Activated CD4-positive, alpha-beta memory T cell treated with anti-CD3 and anti-CD28 coated beads for 36 hours (primary cell): Measurements from ENCODE around the gene RIPK4. TPM values are rescaled to one million over a fixed set of nuclear protein-coding genes. Genes with fewer than 3 reads are reported as not detected.

Experiments
- CTCF ChIA-PET: fragments of 350-600 bp; sonication (Branson Sonifier 250); formaldehyde crosslinking; loops from one replicate; lab custom pipeline; 2021; ENCODE audit warnings: antibody characterized with exemption, inconsistent platforms; lab: Charles Lee
- POLR2A ChIA-PET: fragments of 350-600 bp; sonication (Branson Sonifier 250); formaldehyde crosslinking; loops from one replicate; lab custom pipeline; 2021; ENCODE audit warnings: antibody characterized with exemption; lab: Charles Lee
- DNase-seq: peaks from one replicate; pipeline ENCODE4 v3.0.0-alpha.2; 2020
- H3K27ac Mint-ChIP-seq: one replicate; pipeline ENCODE4 v1.8.0; 2021; ENCODE audit warnings: mixed read lengths
- H3K27me3 Mint-ChIP-seq: one replicate; pipeline ENCODE4 v1.8.0; 2021; ENCODE audit warnings: mixed read lengths
- H3K36me3 Mint-ChIP-seq: one replicate; pipeline ENCODE4 v1.8.0; 2021; ENCODE audit warnings: mixed read lengths
- H3K4me1 Mint-ChIP-seq: one replicate; pipeline ENCODE4 v1.8.0; 2021; ENCODE audit warnings: low read depth, mixed read lengths
- H3K4me3 Mint-ChIP-seq: one replicate; pipeline ENCODE4 v1.8.0; 2021; ENCODE audit warnings: mild to moderate bottlenecking, mixed read lengths
- H3K9me3 Mint-ChIP-seq: one replicate; pipeline ENCODE4 v1.8.0; 2021; ENCODE audit warnings: mixed read lengths
- intact Hi-C: fragments of 100-400 bp; cut with micrococcal nuclease; formaldehyde crosslinking; loops from one replicate; pipeline ENCODE4 v1.15.1; 2023
- total RNA-seq, 2 experiments: library from RNA; stranded (reverse); gene quantifications; one replicate each; pipeline ENCODE4 v1.2.3, GENCODE V29; 2021

Gene RIPK4
- under 1 TPM; 0.10 to 0.24 TPM for total RNA-seq

- peak; percentile 78 for DNase-seq
- intact Hi-C loops, result loop anchor here (5.0 kb wide), 1 partner anchor 485 kb away; no protein-coding TSS in a partner anchor
Measured at GRCh38 chr21:41766883-41767605, at the start of gene RIPK4. Gene RIPK4 (minus strand): TSS chr21:41767052. CDS start chr21:41767041, 11 bp downstream.

GRCh38 chr21:41815652-41816582, 49.1 kb upstream of the RIPK4 start:
- H3K9me3 Mint-ChIP-seq, result no peaks in the 10 kb centered on the region
- intact Hi-C loops, result loop anchor here (1.0 to 5.0 kb wide), 3 partner anchors 204 to 301 kb away; no protein-coding TSS in a partner anchor
- POLR2A ChIA-PET, result interaction anchor here (1.2 kb wide), 1 partner anchor 293 kb away, joined by 4 read pairs; no protein-coding TSS in a partner anchor

More at GRCh38 chr21:41766883-41767605, at the start of gene RIPK4:
- H3K27ac Mint-ChIP-seq, result peak within 1 kb of the TSS; percentile 25
- peaks cover 2% of the 10 kb centered on the region for H3K36me3 Mint-ChIP-seq
- peaks cover 57% of the 10 kb centered on the region for H3K27me3 Mint-ChIP-seq
- POLR2A ChIA-PET, result no interaction called here
- peaks cover 21% of the 10 kb centered on the region for H3K4me1 Mint-ChIP-seq
- no peaks in the 10 kb centered on the region for H3K9me3 Mint-ChIP-seq
- H3K4me3 Mint-ChIP-seq, result peak within 1 kb of the TSS; percentile 72
- CTCF ChIA-PET, result no interaction called here

GRCh38 chr21:41813226-41813625, 46.4 kb upstream of the RIPK4 start:
- Mint-ChIP-seq H3K4me3 (no peak overlapping the region), H3K27me3 (no peaks in the 10 kb centered on the region), H3K36me3 (peaks cover 20% of the 10 kb centered on the region), H3K9me3 (no peaks in the 10 kb centered on the region), H3K27ac (no peak overlapping the region), H3K4me1 (peaks cover 2% of the 10 kb centered on the region)
- ChIA-PET POLR2A (no interaction called here), CTCF (no interaction called here)
- intact Hi-C loops, result no loop called here
- DNase-seq, result no peak

More at GRCh38 chr21:41815652-41816582, 49.1 kb upstream of the RIPK4 start:
- H3K36me3 Mint-ChIP-seq, result peaks cover 9% of the 10 kb centered on the region
- CTCF ChIA-PET, result interaction anchor here (0.6 to 4.2 kb wide), 29 partner anchors 9 to 533 kb away, joined by 3 to 70 read pairs (median 4); partner anchors contain the start of gene PRDM15
- H3K4me1 Mint-ChIP-seq, result peaks cover 2% of the 10 kb centered on the region
- no peak overlapping the region for H3K4me3 Mint-ChIP-seq
- H3K27ac Mint-ChIP-seq, result no peak overlapping the region
- no peaks in the 10 kb centered on the region for H3K27me3 Mint-ChIP-seq
- DNase-seq, result no peak

GRCh38 chr21:41812679-41813078, 45.8 kb upstream of the RIPK4 start:
- CTCF ChIA-PET, result no interaction called here
- POLR2A ChIA-PET, result no interaction called here
- intact Hi-C loops, result no loop called here
- no peak for DNase-seq
- no peaks in the 10 kb centered on the region for H3K9me3 Mint-ChIP-seq
- no peak overlapping the region for H3K4me3 Mint-ChIP-seq
- peaks cover 2% of the 10 kb centered on the region for H3K4me1 Mint-ChIP-seq
- peaks cover 23% of the 10 kb centered on the region for H3K36me3 Mint-ChIP-seq
- no peak overlapping the region for H3K27ac Mint-ChIP-seq
- H3K27me3 Mint-ChIP-seq, result no peaks in the 10 kb centered on the region

- no peak overlapping the region for H3K4me3 Mint-ChIP-seq
- H3K9me3 Mint-ChIP-seq, result no peaks in the 10 kb centered on the region
- no peak overlapping the region for H3K27ac Mint-ChIP-seq
- ChIA-PET CTCF (no interaction called here), POLR2A (no interaction called here)
- H3K36me3 Mint-ChIP-seq, result peaks cover 30% of the 10 kb centered on the region
- no peaks in the 10 kb centered on the region for H3K4me1 Mint-ChIP-seq
- intact Hi-C loops, result no loop called here
- DNase-seq, result no peak
- H3K27me3 Mint-ChIP-seq, result no peaks in the 10 kb centered on the region
Measured at GRCh38 chr21:41810597-41810932, 43.7 kb upstream of the RIPK4 start.

- no peak for DNase-seq
- POLR2A ChIA-PET, result no interaction called here
- CTCF ChIA-PET, result no interaction called here
- Mint-ChIP-seq H3K36me3 (peaks cover 28% of the 10 kb centered on the region), H3K9me3 (no peaks in the 10 kb centered on the region), H3K4me1 (no peaks in the 10 kb centered on the region), H3K4me3 (no peak overlapping the region), H3K27me3 (no peaks in the 10 kb centered on the region), H3K27ac (no peak overlapping the region)
- intact Hi-C loops, result no loop called here
Measured at GRCh38 chr21:41809891-41810596, 43.2 kb upstream of the RIPK4 start.

GRCh38 chr21:41808846-41809245, 42.0 kb upstream of the RIPK4 start:
- H3K36me3 Mint-ChIP-seq, result peaks cover 27% of the 10 kb centered on the region
- intact Hi-C loops, result no loop called here
- no peaks in the 10 kb centered on the region for H3K27me3 Mint-ChIP-seq
- no peaks in the 10 kb centered on the region for H3K9me3 Mint-ChIP-seq
- ChIA-PET POLR2A (no interaction called here), CTCF (no interaction called here)
- H3K4me3 Mint-ChIP-seq, result no peak overlapping the region
- no peak for DNase-seq
- H3K4me1 Mint-ChIP-seq, result no peaks in the 10 kb centered on the region
- H3K27ac Mint-ChIP-seq, result no peak overlapping the region

- H3K4me3 Mint-ChIP-seq, result no peak overlapping the region
- ChIA-PET CTCF (no interaction called here), POLR2A (no interaction called here)
- no peak overlapping the region for H3K27ac Mint-ChIP-seq
- no peaks in the 10 kb centered on the region for H3K27me3 Mint-ChIP-seq
- H3K4me1 Mint-ChIP-seq, result no peaks in the 10 kb centered on the region
- intact Hi-C loops, result no loop called here
- no peak for DNase-seq
- H3K36me3 Mint-ChIP-seq, result peaks cover 27% of the 10 kb centered on the region
- H3K9me3 Mint-ChIP-seq, result no peaks in the 10 kb centered on the region
Measured at GRCh38 chr21:41808094-41808493, 41.2 kb upstream of the RIPK4 start.

GRCh38 chr21:41806773-41807172, 39.9 kb upstream of the RIPK4 start:
- Mint-ChIP-seq H3K9me3 (no peaks in the 10 kb centered on the region), H3K36me3 (peaks cover 32% of the 10 kb centered on the region), H3K27me3 (no peaks in the 10 kb centered on the region), H3K4me1 (no peaks in the 10 kb centered on the region), H3K27ac (no peak overlapping the region), H3K4me3 (no peak overlapping the region)
- DNase-seq, result no peak
- intact Hi-C loops, result no loop called here
- ChIA-PET CTCF (interaction anchor here (1.0 kb wide), 1 partner anchor 10 kb away, joined by 3 read pairs; no protein-coding TSS in a partner anchor), POLR2A (interaction anchor here (0.7 kb wide), 1 partner anchor 299 kb away, joined by 3 read pairs; the partner anchor contains the start of gene TMPRSS2)

GRCh38 chr21:41805643-41806042, 38.8 kb upstream of the RIPK4 start:
- no peak for DNase-seq
- Mint-ChIP-seq H3K4me3 (no peak overlapping the region), H3K9me3 (no peaks in the 10 kb centered on the region), H3K27me3 (no peaks in the 10 kb centered on the region), H3K36me3 (peaks cover 35% of the 10 kb centered on the region), H3K27ac (no peak overlapping the region), H3K4me1 (no peaks in the 10 kb centered on the region)
- POLR2A ChIA-PET, result no interaction called here
- CTCF ChIA-PET, result no interaction called here
- intact Hi-C loops, result no loop called here

- no peaks in the 10 kb centered on the region for H3K27me3 Mint-ChIP-seq
- intact Hi-C loops, result no loop called here
- CTCF ChIA-PET, result no interaction called here
- H3K9me3 Mint-ChIP-seq, result no peaks in the 10 kb centered on the region
- POLR2A ChIA-PET, result no interaction called here
- H3K4me1 Mint-ChIP-seq, result no peaks in the 10 kb centered on the region
- H3K27ac Mint-ChIP-seq, result no peak overlapping the region
- no peak overlapping the region for H3K4me3 Mint-ChIP-seq
- H3K36me3 Mint-ChIP-seq, result peaks cover 35% of the 10 kb centered on the region
- DNase-seq, result no peak
Measured at GRCh38 chr21:41805038-41805437, 38.2 kb upstream of the RIPK4 start.

GRCh38 chr21:41804381-41804780, 37.5 kb upstream of the RIPK4 start:
- DNase-seq, result no peak
- Mint-ChIP-seq H3K4me1 (no peaks in the 10 kb centered on the region), H3K4me3 (no peak overlapping the region), H3K9me3 (no peaks in the 10 kb centered on the region), H3K27me3 (no peaks in the 10 kb centered on the region), H3K27ac (no peak overlapping the region), H3K36me3 (peaks cover 39% of the 10 kb centered on the region)
- POLR2A ChIA-PET, result no interaction called here
- intact Hi-C loops, result no loop called here
- CTCF ChIA-PET, result no interaction called here
